Psoas muscle (tissue), 8 donors: ENCODE results near the gene ZNF214. TPM values are rescaled to one million over a fixed set of nuclear protein-coding genes. Genes with fewer than 3 reads are reported as not detected.

Source experiments
- ATAC-seq, 4 donors: fragments of 200-7000 bp; cut with Tn5 transposase; one replicate each; pipeline ENCODE4 v1.9.1; 2020; ENCODE audit warnings: moderate library complexity in 3 of 4, mild to moderate bottlenecking in 2 of 4
- DNase-seq, 2 donors: peaks; one replicate each; pipeline ENCODE4 v3.0.0-alpha.2; 2020
- H3K27ac ChIP-seq: fragments of 200-600 bp; one replicate; pipeline ENCODE4 v1.8.0; 2022
- H3K27me3 ChIP-seq, 3 donors: fragments of 200-600 bp in 1 of 3; one replicate each; pipeline versions ENCODE4 v1.6.1 to v1.8.0; 2013 to 2022; ENCODE audit warnings: low read length in 2 of 3, mild to moderate bottlenecking in 2 of 3, moderate library complexity in 1 of 3; ENCODE audit not compliant: insufficient read depth in 3 of 3
- H3K36me3 ChIP-seq, 2 donors: fragments of 200-600 bp in 1 of 2; one replicate each; pipeline versions ENCODE4 v1.6.1 to v1.8.0; 2013 to 2022; ENCODE audit warnings: low read depth in 1 of 2, mild to moderate bottlenecking in 1 of 2, moderate library complexity in 1 of 2; ENCODE audit not compliant: insufficient read depth in 1 of 2
- H3K4me1 ChIP-seq: fragments of 200-600 bp; one replicate; pipeline ENCODE4 v1.8.0; 2022
- H3K4me3 ChIP-seq: fragments of 200-600 bp; one replicate; pipeline ENCODE4 v1.8.0; 2022; ENCODE audit warnings: mild to moderate bottlenecking
- H3K9me3 ChIP-seq: fragments of 200-600 bp; one replicate; pipeline ENCODE4 v1.8.0; 2022
- WGBS, 3 donors: extraction: QIAGEN DNeasy Blood & Tissue Kit; methylation state at CpG; one replicate each; pipeline versions ENCODE4 v1.1.6 to v1.1.7; 2013; 5-methylcytosine and 5-hydroxymethylcytosine counted together
- intact Hi-C, 2 donors: fragments of 100-400 bp; cut with DNase I; formaldehyde crosslinking; loops; one replicate each; pipeline versions ENCODE4 v1.11.0 to v1.14.2; 2022
- long read RNA-seq, 2 donors: library from polyadenylated mRNA; unstranded; transcript quantifications; one replicate each; pipeline ENCODE4 v2.0.0, GENCODE V29; 2021
- polyA plus RNA-seq, 3 donors: library from polyadenylated mRNA; stranded (reverse); fragments of 200-250 nt; gene quantifications; one replicate each; pipeline ENCODE4 v1.2.3, GENCODE V29; 2013
- total RNA-seq, 4 donors: library from RNA; stranded (reverse); fragmentation: NEBNext Ultra II Directional in 2 of 4; extraction: Animal tissue kit (Norgen Biotek cat#: 25700) in 2 of 4; gene quantifications; one replicate each; pipeline versions ENCODE4 v1.2.1 to v1.2.4, GENCODE V29; 2021 to 2023
- TF ChIP-seq, protein P1 (sequence below): fragments of 200-600 bp; IDR thresholded peaks from one replicate; pipeline ENCODE4 v1.8.0; 2022; ENCODE audit warnings: antibody characterized with exemption
- donor health status: healthy with polysubstance abuse.
- donor health status: DM: no; HTN: no; CAD: no; lungs with moderate emphysema.
- donor health status: Bipolar disorder and iron deficiency.
- donor health status: healthy.
- donor health status: DM: yes; HTN: yes; CAD: no.
- donor health status: DM: no; HTN: no; CAD: no.
- donor health status: DM: no; HTN: no; CAD: no.
- donor health status: DM: yes; HTN: yes; CAD: no.

ZNF214 gene
- total RNA-seq (under 1 TPM; 0.30 to 0.97 (median 0.64) TPM), polyA plus RNA-seq (under 1 TPM; 0.46 to 0.90 (median 0.75) TPM)
- long read RNA-seq, donor 1: 0 reads
- long read RNA-seq, donor 2, partial matches to known transcripts: 0 of 2 reads
- long read RNA-seq, donor 2, other reads (novel, unspliced or antisense): 0 of 2 reads

DNA sequence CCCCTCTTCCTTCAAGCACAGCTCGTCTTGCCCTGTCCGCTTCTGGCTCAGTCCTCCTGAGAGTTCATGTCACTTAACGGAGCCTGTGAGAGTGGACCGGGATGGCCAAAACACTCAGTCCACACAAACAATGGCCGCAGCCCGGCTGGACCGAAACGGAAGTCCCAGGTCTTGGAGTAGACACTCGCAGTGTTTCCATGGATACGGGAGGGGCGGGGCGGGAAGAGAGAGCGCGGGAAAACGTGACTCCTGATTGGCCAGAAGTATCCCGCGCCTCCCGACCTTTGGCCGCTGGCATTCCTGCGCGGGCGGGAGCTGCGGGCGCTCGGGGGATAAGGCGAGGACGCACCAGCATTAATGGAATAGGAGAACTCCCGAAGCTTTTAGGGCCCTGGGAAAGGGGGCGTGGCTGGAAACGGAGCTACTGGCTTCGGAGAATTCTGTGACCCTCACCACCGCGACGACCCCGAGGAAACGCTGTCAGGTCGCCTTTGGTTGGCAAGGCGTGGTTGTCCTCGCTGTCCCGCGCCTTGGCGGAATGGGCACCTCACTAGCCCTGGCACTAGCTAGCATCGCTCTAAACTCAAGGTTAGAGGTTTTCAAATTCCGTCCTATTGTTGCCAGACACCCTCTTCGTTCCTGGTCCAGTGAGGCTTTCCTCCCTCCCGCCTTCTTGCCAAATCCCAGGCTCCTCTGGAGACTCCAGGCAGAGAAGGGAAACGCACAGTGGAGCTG is at the start of gene ZNF214, which contains the start of gene NLRP14:
Gene ZNF214 (minus strand): TSS at position 164 of the 735 bp plus-strand sequence. CDS start 17,511 bp downstream, outside the sequence.
Gene NLRP14 (plus strand): TSS at position 297 of the 735 bp plus-strand sequence. CDS start 18,108 bp downstream, outside the sequence.
- 0 to 2% (median 1%) methylated on average over 47 of the region's 47 CpGs for WGBS, 3 donors
- ATAC-seq: peak; percentile 89 to 99 (median 97)
- Histone ChIP-seq H3K36me3 (no peaks in the 10 kb centered on the region), H3K27me3 (peaks cover 0 to 2% (median 0%) of the 10 kb centered on the region in 3 donors), H3K9me3 (no peaks in the 10 kb centered on the region), H3K4me3 (peak within 1 kb of the TSS; percentile 73), H3K4me1 (peaks cover 3% of the 10 kb centered on the region), H3K27ac (peak within 1 kb of the TSS; percentile 57)
- DNase-seq: peak; percentile 92 to 93
- TF ChIP-seq, protein P1, sequence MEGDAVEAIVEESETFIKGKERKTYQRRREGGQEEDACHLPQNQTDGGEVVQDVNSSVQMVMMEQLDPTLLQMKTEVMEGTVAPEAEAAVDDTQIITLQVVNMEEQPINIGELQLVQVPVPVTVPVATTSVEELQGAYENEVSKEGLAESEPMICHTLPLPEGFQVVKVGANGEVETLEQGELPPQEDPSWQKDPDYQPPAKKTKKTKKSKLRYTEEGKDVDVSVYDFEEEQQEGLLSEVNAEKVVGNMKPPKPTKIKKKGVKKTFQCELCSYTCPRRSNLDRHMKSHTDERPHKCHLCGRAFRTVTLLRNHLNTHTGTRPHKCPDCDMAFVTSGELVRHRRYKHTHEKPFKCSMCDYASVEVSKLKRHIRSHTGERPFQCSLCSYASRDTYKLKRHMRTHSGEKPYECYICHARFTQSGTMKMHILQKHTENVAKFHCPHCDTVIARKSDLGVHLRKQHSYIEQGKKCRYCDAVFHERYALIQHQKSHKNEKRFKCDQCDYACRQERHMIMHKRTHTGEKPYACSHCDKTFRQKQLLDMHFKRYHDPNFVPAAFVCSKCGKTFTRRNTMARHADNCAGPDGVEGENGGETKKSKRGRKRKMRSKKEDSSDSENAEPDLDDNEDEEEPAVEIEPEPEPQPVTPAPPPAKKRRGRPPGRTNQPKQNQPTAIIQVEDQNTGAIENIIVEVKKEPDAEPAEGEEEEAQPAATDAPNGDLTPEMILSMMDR: no peak
- intact Hi-C loops: no loop called here

DNA sequence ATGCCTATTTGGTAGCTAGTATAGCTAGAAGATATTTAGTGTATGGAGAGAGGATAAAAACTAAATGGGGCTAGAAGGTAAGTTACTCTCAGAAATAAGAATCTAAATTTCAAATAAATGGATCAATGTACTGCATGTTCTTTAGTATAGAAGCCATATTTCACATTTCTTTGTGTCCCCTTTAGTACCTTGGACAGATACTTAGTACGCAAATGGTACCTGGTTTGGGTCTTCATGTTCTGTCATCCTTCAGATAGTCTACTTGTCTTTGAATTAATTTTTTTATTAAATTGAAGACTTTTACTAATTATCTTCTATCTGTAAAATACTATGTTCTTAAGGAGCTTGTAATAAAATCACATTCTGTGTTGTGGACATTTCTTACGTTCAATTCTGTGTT is 42.4 kb upstream of the ZNF214 start:
- DNase-seq (no peak), ATAC-seq (no peak)
- no peaks in the 10 kb centered on the region for H3K27me3 ChIP-seq
- no peak overlapping the region for H3K4me3 ChIP-seq
- intact Hi-C loops: no loop called here
- H3K9me3 ChIP-seq: no peaks in the 10 kb centered on the region
- no peak overlapping the region for H3K27ac ChIP-seq
- WGBS, 3 donors: 87 to 96% (median 88%) methylated on average over 2 of the region's 2 CpGs
- no peaks in the 10 kb centered on the region for H3K4me1 ChIP-seq
- TF ChIP-seq, protein P1: no peak
- H3K36me3 ChIP-seq: no peaks in the 10 kb centered on the region

DNA sequence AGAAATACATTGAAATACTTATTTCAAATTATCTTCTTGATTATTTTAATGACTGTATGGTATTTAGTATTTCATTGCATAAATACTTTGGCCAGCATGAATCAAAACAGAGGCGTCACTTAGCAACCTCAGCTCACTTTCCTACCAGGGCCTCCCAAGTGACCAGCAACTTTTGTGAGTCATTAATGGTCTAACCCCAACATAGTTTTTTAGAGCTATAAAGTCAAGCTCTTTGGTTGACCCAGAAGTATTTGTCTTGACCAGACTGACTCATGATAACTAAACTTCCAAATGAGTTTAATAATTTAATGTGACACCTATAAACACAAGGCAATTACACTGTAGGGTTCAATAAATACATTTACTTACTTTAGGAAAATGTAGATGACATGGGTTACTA is 40.7 kb upstream of the ZNF214 start:
- Histone ChIP-seq H3K4me1 (no peaks in the 10 kb centered on the region), H3K27me3 (no peaks in the 10 kb centered on the region), H3K9me3 (no peaks in the 10 kb centered on the region), H3K27ac (no peak overlapping the region), H3K4me3 (no peak overlapping the region), H3K36me3 (no peaks in the 10 kb centered on the region)
- TF ChIP-seq, protein P1: no peak
- intact Hi-C loops: no loop called here
- DNase-seq: no peak
- ATAC-seq: no peak
- 60 to 77% (median 75%) methylated on average over 1 of the region's 1 CpG for WGBS, 3 donors

DNA sequence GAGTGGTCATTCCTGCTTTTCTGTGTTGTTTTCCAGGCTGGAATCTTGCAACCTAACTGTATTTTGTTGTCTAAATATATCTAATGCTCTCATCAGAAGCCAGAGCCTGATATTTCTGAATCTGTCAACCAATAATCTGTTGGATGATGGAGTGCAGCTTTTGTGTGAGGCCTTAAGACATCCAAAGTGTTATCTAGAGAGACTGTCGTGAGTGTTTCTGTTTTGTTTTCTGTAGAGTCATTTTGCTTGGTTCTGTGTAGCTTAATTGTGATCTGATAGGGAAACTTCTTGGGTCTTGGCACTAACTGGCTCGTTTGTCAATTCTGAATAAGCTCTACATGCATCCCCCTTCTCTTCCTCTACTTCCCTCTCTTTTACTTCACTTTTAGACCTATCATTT is 37.5 kb upstream of the ZNF214 start:
- intact Hi-C loops: no loop called here
- no peak overlapping the region for H3K27ac ChIP-seq
- TF ChIP-seq, protein P1: no peak
- WGBS, 3 donors: 39 to 51% (median 44%) methylated on average over 2 of the region's 2 CpGs
- no peaks in the 10 kb centered on the region for H3K9me3 ChIP-seq
- ATAC-seq (no peak), DNase-seq (no peak)
- H3K4me3 ChIP-seq: no peak overlapping the region
- no peaks in the 10 kb centered on the region for H3K36me3 ChIP-seq
- no peaks in the 10 kb centered on the region for H3K4me1 ChIP-seq
- H3K27me3 ChIP-seq: no peaks in the 10 kb centered on the region
